ENCODE measurements around the gene PRKD2. TPM values are rescaled to one million over a fixed set of nuclear protein-coding genes. Genes with fewer than 3 reads are reported as not detected.

The PRKD2 gene
- total and polyA plus RNA-seq, 2 experiments from 2014 or later, result 11.9 to 14.2 TPM

DNA sequence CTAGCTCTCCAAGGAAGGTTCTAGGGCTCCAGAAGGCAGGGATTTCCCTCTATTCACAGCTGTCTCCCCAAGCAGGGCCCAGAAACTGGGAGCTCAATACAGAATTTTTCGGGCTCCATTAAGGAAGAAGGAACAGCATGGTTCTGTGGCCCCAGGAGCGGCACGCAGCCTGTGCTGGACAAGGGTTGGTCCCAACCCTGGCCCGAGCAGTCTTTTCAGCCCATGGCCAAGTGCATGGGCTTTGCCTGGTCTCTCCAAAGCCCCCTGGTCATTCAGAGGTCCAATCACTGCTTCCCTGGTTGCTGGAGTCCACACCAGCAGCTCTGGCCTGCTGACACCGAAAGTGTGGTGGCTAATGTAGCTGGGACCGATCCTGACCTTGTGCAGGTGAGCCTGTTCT is 6.6 kb upstream of the PRKD2 start:
- no peaks in the 10 kb centered on the region for H3K9me3 ChIP-seq (ENCODE audit: low read depth)
- H3K9ac ChIP-seq, result no peak overlapping the region
- H3K27me3 ChIP-seq (replicated peaks; ENCODE audit: insufficient read depth), result no peaks in the 10 kb centered on the region
- H3K9me2 ChIP-seq (ENCODE audit: insufficient read depth), result no peaks in the 10 kb centered on the region
- H4K20me1 ChIP-seq (ENCODE audit: insufficient read depth), result no peaks in the 10 kb centered on the region
- H3K79me2 ChIP-seq (ENCODE audit: insufficient read depth), result peaks cover 4% of the 10 kb centered on the region
- DNase-seq, result no peak
- no peaks in the 10 kb centered on the region for H3K4me1 ChIP-seq (ENCODE audit: insufficient read depth)
- H3F3A ChIP-seq (ENCODE audit: insufficient read depth), result no peaks in the 10 kb centered on the region
- WGBS, 2 experiments (ENCODE audit: low coverage in 1 of 2, low lambda C conversion rate in 2 of 2, missing lambda C conversion rate in 2 of 2), result 95 to 98% methylated on average over 6 of the region's 6 CpGs
- peaks cover 5% of the 10 kb centered on the region; the same call in 1 of the 2 replicates for H3K36me3 ChIP-seq (ENCODE audit: low read depth)
- no peak overlapping the region for H3K4me2 ChIP-seq (ENCODE audit: unreplicated experiment)
- no peak for TF ChIP-seq EZH2 (IDR thresholded peaks at IDR 0.05; ENCODE audit: insufficient read depth, poor library complexity, severe bottlenecking)
- no peak for TF ChIP-seq EZH2phosphoT487 (IDR thresholded peaks at IDR 0.05; ENCODE audit: insufficient read depth, low read depth)
- in situ Hi-C loops (cut with MboI), result no loop called here
- H3K4me3 ChIP-seq, result no peak overlapping the region
- H2AFZ ChIP-seq, result no peak overlapping the region
- H3K27ac ChIP-seq, result no peak overlapping the region

DNA sequence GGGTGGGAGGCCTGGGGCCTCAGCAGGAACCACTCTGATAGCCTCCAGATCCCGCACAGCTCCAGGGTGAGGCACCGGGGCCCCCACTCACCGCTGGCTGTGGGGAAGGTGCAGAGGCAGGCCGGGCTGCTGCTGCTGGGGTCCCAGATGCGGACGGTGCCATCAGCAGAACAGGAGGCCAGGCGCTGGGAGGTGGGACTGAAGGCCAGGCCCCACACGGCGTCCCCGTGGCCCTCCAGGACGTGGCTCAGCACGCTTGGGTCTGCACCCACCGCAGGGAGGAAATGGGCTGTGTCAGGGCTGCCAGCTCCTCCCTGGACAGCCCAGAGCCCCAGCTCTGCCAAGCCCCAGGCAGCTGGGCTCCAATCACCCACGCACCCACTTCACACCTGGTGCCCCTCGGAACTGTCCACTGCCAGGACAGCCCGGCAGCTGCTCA is 6.1 kb upstream of the PRKD2 start:
- Histone ChIP-seq H3K27me3 (replicated peaks; ENCODE audit: insufficient read depth) (no peaks in the 10 kb centered on the region), H3K9me3 (ENCODE audit: low read depth) (no peaks in the 10 kb centered on the region), H3K9ac (no peak overlapping the region), H4K20me1 (ENCODE audit: insufficient read depth) (no peaks in the 10 kb centered on the region), H3F3A (ENCODE audit: insufficient read depth) (no peaks in the 10 kb centered on the region), H3K27ac (no peak overlapping the region), H3K79me2 (ENCODE audit: insufficient read depth) (no peaks in the 10 kb centered on the region; the same call in 1 of the 2 replicates), H3K36me3 (ENCODE audit: low read depth) (peaks cover 2% of the 10 kb centered on the region; the same call in 1 of the 2 replicates), H3K9me2 (ENCODE audit: insufficient read depth) (no peaks in the 10 kb centered on the region), H2AFZ (no peak overlapping the region), H3K4me2 (ENCODE audit: unreplicated experiment) (no peak overlapping the region), H3K4me3 (no peak overlapping the region), H3K4me1 (ENCODE audit: insufficient read depth) (no peaks in the 10 kb centered on the region)
- 93 to 96% methylated on average over 16 of the region's 16 CpGs for WGBS, 2 experiments (ENCODE audit: low coverage in 1 of 2, low lambda C conversion rate in 2 of 2, missing lambda C conversion rate in 2 of 2)
- DNase-seq, result no peak
- in situ Hi-C loops (cut with MboI), result no loop called here
- no peak for TF ChIP-seq EZH2 (IDR thresholded peaks at IDR 0.05; ENCODE audit: insufficient read depth, poor library complexity, severe bottlenecking)
- no peak for TF ChIP-seq EZH2phosphoT487 (IDR thresholded peaks at IDR 0.05; ENCODE audit: insufficient read depth, low read depth)

GRCh38 chr19:46722421-46723022 is 5.6 kb upstream of the PRKD2 start:
- Histone ChIP-seq H2AFZ (no peak overlapping the region), H3K27ac (no peak overlapping the region), H3K4me1 (ENCODE audit: insufficient read depth) (no peaks in the 10 kb centered on the region), H3K4me3 (no peak overlapping the region), H3K9ac (no peak overlapping the region), H3K27me3 (replicated peaks; ENCODE audit: insufficient read depth) (no peaks in the 10 kb centered on the region), H3K9me3 (ENCODE audit: low read depth) (no peaks in the 10 kb centered on the region), H3K4me2 (ENCODE audit: unreplicated experiment) (no peak overlapping the region), H3K36me3 (ENCODE audit: low read depth) (no peaks in the 10 kb centered on the region; the same call in 1 of the 2 replicates), H4K20me1 (ENCODE audit: insufficient read depth) (no peaks in the 10 kb centered on the region), H3F3A (ENCODE audit: insufficient read depth) (0 out of 2 replicates have a peak, but pooled peaks cover 4% of the 10 kb centered on the region), H3K79me2 (ENCODE audit: insufficient read depth) (no peaks in the 10 kb centered on the region; the same call in 1 of the 2 replicates), H3K9me2 (ENCODE audit: insufficient read depth) (no peaks in the 10 kb centered on the region)
- WGBS, 2 experiments (ENCODE audit: low coverage in 1 of 2, low lambda C conversion rate in 2 of 2, missing lambda C conversion rate in 2 of 2), result 92 to 95% methylated on average over 23 to 25 of the region's 25 CpGs
- no peak for DNase-seq
- in situ Hi-C loops (cut with MboI), result no loop called here
- TF ChIP-seq EZH2phosphoT487 (IDR thresholded peaks at IDR 0.05; ENCODE audit: insufficient read depth, low read depth) (no peak), EZH2 (IDR thresholded peaks at IDR 0.05; ENCODE audit: insufficient read depth, poor library complexity, severe bottlenecking) (no peak)

DNA sequence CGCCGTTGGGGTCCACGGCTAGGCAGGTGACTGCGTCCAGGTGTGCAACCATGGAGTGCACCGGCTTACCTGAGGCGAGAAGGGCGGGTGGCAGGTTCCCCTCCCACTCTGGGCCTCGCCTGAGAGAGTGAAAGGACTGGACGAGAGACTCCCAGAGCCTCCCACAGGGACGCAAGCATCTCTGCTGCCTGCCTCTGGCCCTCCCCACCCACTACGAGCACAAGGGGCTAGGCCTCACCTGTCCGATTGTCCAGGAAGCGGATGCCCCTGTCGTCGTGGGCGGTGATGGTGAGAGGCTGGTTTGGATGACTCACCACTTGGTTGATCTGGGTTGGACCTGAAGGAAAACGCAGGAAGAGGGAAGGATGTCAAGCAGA is 5.1 kb upstream of the PRKD2 start:
- Histone ChIP-seq H3K9me2 (ENCODE audit: insufficient read depth) (no peaks in the 10 kb centered on the region), H3K36me3 (ENCODE audit: low read depth) (no peaks in the 10 kb centered on the region; the same call in 1 of the 2 replicates), H2AFZ (no peak overlapping the region), H3K79me2 (ENCODE audit: insufficient read depth) (no peaks in the 10 kb centered on the region), H3K4me2 (ENCODE audit: unreplicated experiment) (no peak overlapping the region), H3K4me1 (ENCODE audit: insufficient read depth) (no peaks in the 10 kb centered on the region), H3K4me3 (no peak overlapping the region), H3K27ac (no peak overlapping the region), H3K27me3 (replicated peaks; ENCODE audit: insufficient read depth) (no peaks in the 10 kb centered on the region), H4K20me1 (ENCODE audit: insufficient read depth) (no peaks in the 10 kb centered on the region), H3K9me3 (ENCODE audit: low read depth) (no peaks in the 10 kb centered on the region), H3F3A (ENCODE audit: insufficient read depth) (0 out of 2 replicates have a peak, but pooled peaks cover 4% of the 10 kb centered on the region), H3K9ac (no peak overlapping the region)
- WGBS, 2 experiments (ENCODE audit: low coverage in 1 of 2, low lambda C conversion rate in 2 of 2, missing lambda C conversion rate in 2 of 2), result 82 to 84% methylated on average over 17 of the region's 17 CpGs
- in situ Hi-C loops (cut with MboI), result no loop called here
- no peak for DNase-seq
- TF ChIP-seq EZH2phosphoT487 (IDR thresholded peaks at IDR 0.05; ENCODE audit: insufficient read depth, low read depth) (no peak), EZH2 (IDR thresholded peaks at IDR 0.05; ENCODE audit: insufficient read depth, poor library complexity, severe bottlenecking) (no peak)

Measured in GM23248 (cell line).